MCF 10A (cell line): Measurements from ENCODE around the gene TOMM7. TPM values are rescaled to one million over a fixed set of nuclear protein-coding genes. Genes with fewer than 3 reads are reported as not detected.

Experiments used
- BruUV-seq: library from RNA; stranded (reverse); fragments of 400-500 nt; replicated peaks from 2 replicates; lab custom pipeline; 2021; lab: Mats Ljungman, UMichigan
- CTCF ChIA-PET: fragments of 300-600 bp; sonication (Branson Sonifier 250); formaldehyde crosslinking; extraction: SDS; loops from one replicate; lab custom pipeline; 2021; ENCODE audit warnings: antibody characterized with exemption, inconsistent platforms; lab: Yijun Ruan, JAX
- POLR2A ChIA-PET: fragments of 300-600, 350-650 bp; sonication (Branson Sonifier 250); formaldehyde crosslinking; extraction: SDS; loops from one replicate; lab custom pipeline; 2020; ENCODE audit warnings: antibody characterized with exemption, inconsistent platforms; lab: Yijun Ruan, JAX
- DNase-seq: peaks from one replicate; pipeline ENCODE4 v3.0.0-alpha.2; 2018; ENCODE audit not compliant: unreplicated experiment
- H3K27ac Mint-ChIP-seq: one replicate; pipeline ENCODE4 v1.8.0; 2022; ENCODE audit warnings: mild to moderate bottlenecking, low read depth, mixed read lengths; ENCODE audit not compliant: unreplicated experiment
- H3K27me3 Mint-ChIP-seq: one replicate; pipeline ENCODE4 v1.8.0; 2022; ENCODE audit warnings: mixed read lengths; ENCODE audit not compliant: insufficient read depth, unreplicated experiment
- H3K36me3 Mint-ChIP-seq: one replicate; pipeline ENCODE4 v1.8.0; 2022; ENCODE audit warnings: mild to moderate bottlenecking, moderate library complexity, mixed read lengths; ENCODE audit not compliant: insufficient read depth, unreplicated experiment
- H3K4me1 Mint-ChIP-seq: one replicate; pipeline ENCODE4 v1.8.0; 2022; ENCODE audit warnings: mixed read lengths; ENCODE audit not compliant: insufficient read depth, unreplicated experiment
- H3K4me3 Mint-ChIP-seq: one replicate; pipeline ENCODE4 v1.8.0; 2022; ENCODE audit warnings: mild to moderate bottlenecking, moderate library complexity, mixed read lengths; ENCODE audit not compliant: unreplicated experiment
- H3K9me3 Mint-ChIP-seq: one replicate; pipeline ENCODE4 v1.8.0; 2022; ENCODE audit warnings: mixed read lengths; ENCODE audit not compliant: unreplicated experiment
- intact Hi-C: fragments of 100-400 bp; cut with micrococcal nuclease; formaldehyde crosslinking; loops from 2 replicates; pipeline ENCODE4 v1.14.1; 2022
- total RNA-seq: library from RNA; stranded (reverse); gene quantifications from 2 replicates; pipeline ENCODE4 v1.2.3, GENCODE V29; 2022
- TF ChIP-seq, protein P1 (sequence below): fragments of 200-600 bp; IDR thresholded peaks from one replicate; pipeline ENCODE4 v1.8.0; 2022; ENCODE audit warnings: antibody characterized with exemption, mild to moderate bottlenecking; ENCODE audit not compliant: unreplicated experiment

The TOMM7 gene
- total RNA-seq, 1 experiment from 2014 or later: 376 TPM

DNA sequence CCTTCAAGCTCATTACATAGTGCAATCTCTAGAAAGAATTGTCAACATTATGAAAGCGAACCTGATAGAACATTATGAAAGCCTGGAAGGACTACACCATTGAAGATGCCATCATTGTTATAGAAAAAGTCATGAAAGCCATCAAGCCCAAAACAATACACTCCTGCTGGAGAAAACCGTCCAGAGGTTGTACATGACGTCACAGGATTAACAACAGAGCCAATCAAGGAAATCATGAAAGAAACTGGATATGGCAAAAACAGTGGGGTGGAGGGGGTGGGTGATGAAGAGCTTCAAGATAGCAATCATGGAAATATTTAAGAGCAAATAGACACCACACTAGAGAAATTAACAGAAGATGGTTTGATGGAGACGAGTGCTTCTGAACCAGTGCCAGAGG lies 45.7 kb downstream of the TOMM7 start:
- TF ChIP-seq, protein P1, sequence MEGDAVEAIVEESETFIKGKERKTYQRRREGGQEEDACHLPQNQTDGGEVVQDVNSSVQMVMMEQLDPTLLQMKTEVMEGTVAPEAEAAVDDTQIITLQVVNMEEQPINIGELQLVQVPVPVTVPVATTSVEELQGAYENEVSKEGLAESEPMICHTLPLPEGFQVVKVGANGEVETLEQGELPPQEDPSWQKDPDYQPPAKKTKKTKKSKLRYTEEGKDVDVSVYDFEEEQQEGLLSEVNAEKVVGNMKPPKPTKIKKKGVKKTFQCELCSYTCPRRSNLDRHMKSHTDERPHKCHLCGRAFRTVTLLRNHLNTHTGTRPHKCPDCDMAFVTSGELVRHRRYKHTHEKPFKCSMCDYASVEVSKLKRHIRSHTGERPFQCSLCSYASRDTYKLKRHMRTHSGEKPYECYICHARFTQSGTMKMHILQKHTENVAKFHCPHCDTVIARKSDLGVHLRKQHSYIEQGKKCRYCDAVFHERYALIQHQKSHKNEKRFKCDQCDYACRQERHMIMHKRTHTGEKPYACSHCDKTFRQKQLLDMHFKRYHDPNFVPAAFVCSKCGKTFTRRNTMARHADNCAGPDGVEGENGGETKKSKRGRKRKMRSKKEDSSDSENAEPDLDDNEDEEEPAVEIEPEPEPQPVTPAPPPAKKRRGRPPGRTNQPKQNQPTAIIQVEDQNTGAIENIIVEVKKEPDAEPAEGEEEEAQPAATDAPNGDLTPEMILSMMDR: no peak
- Mint-ChIP-seq H3K4me1 (peaks cover 1% of the 10 kb centered on the region), H3K36me3 (no peaks in the 10 kb centered on the region), H3K27ac (no peak overlapping the region), H3K9me3 (no peaks in the 10 kb centered on the region), H3K4me3 (no peak overlapping the region), H3K27me3 (peaks cover 2% of the 10 kb centered on the region)
- intact Hi-C loops: no loop called here
- ChIA-PET CTCF (interaction anchor here (0.8 kb wide), 1 partner anchor 217 kb away, joined by 3 read pairs; no protein-coding TSS in a partner anchor), POLR2A (no interaction called here)
- DNase-seq: no peak
- no TSS peak for BruUV-seq

DNA sequence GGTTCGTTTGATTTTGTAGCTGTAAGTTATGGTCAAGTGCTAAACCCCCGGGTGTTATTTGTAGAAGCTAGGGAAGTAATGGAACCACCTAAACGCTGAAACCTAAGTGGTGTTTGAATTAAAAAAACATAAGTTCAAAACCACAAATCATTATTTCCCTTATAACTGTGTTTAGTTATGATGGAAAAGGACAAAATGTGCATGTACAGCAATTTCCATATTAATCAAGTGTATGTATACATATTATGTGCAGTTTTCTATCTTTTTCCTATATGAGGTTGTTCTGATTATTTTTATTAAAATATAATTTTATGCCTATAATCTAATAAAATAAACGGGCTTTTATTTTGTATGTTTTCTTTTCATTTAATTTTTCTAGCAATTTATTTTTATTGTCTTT lies 49.8 kb downstream of the TOMM7 start:
- no peak for DNase-seq
- no TSS peak for BruUV-seq
- Mint-ChIP-seq H3K27ac (no peak overlapping the region), H3K4me1 (no peaks in the 10 kb centered on the region), H3K9me3 (no peaks in the 10 kb centered on the region), H3K4me3 (no peak overlapping the region), H3K36me3 (no peaks in the 10 kb centered on the region), H3K27me3 (peaks cover 16% of the 10 kb centered on the region)
- TF ChIP-seq, protein P1: no peak
- intact Hi-C loops: no loop called here
- ChIA-PET POLR2A (no interaction called here), CTCF (no interaction called here)

- Mint-ChIP-seq H3K9me3 (no peaks in the 10 kb centered on the region), H3K27me3 (peaks cover 17% of the 10 kb centered on the region), H3K27ac (no peak overlapping the region), H3K4me1 (no peaks in the 10 kb centered on the region), H3K36me3 (no peaks in the 10 kb centered on the region), H3K4me3 (no peak overlapping the region)
- BruUV-seq: no TSS peak
- ChIA-PET CTCF (interaction anchor here (0.8 kb wide), 1 partner anchor 181 kb away, joined by 3 read pairs; no protein-coding TSS in a partner anchor), POLR2A (no interaction called here)
- TF ChIP-seq, protein P1: no peak
- no peak for DNase-seq
- intact Hi-C loops: no loop called here
Observed at GRCh38 chr7:22771872-22772228, 50.8 kb downstream of the TOMM7 start.

GRCh38 chr7:22771194-22771871 lies 51.3 kb downstream of the TOMM7 start:
- no peaks in the 10 kb centered on the region for H3K4me1 Mint-ChIP-seq
- CTCF ChIA-PET: interaction anchor here (0.6 to 0.7 kb wide), 2 partner anchors 20 to 285 kb away, joined by 3 read pairs; no protein-coding TSS in a partner anchor
- H3K27me3 Mint-ChIP-seq: peaks cover 22% of the 10 kb centered on the region

More at GRCh38 chr7:22771194-22771871, 51.3 kb downstream of the TOMM7 start:
- Mint-ChIP-seq H3K36me3 (no peaks in the 10 kb centered on the region), H3K9me3 (no peaks in the 10 kb centered on the region), H3K4me3 (no peak overlapping the region), H3K27ac (no peak overlapping the region)
- intact Hi-C loops: no loop called here
- TF ChIP-seq, protein P1: no peak
- POLR2A ChIA-PET: interaction anchor here (0.6 kb wide), 1 partner anchor 50 kb away, joined by 3 read pairs; no protein-coding TSS in a partner anchor
- DNase-seq: no peak
- no TSS peak for BruUV-seq
